ENCODE data around the gene CERS4. TPM values are rescaled to one million over a fixed set of nuclear protein-coding genes. Genes with fewer than 3 reads are reported as not detected.
"Not testable (repeated sequence)": the region's sequence is repeated elsewhere in the genome, so short reads cannot be mapped to it uniquely, and the experiment has no call there.

The CERS4 gene
- not detected in 2 replicates for total RNA-seq (2014; rRNA removed; shearing (Covaris generic))

- DNase-seq (ENCODE audit: low spot score): no peak
These were observed at the start of gene CERS4 for GRCh38 chr19:8208922-8209461. Gene CERS4 (plus strand): TSS chr19:8209370. CDS start chr19:8251077, 41,707 bp downstream.

GRCh38 chr19:8161135-8161646 is 48.0 kb upstream of the CERS4 start:
- no peak for DNase-seq (ENCODE audit: low spot score)

- DNase-seq (ENCODE audit: low spot score): no peak
These were observed 45.4 kb upstream of the CERS4 start for GRCh38 chr19:8163759-8164158.

- DNase-seq (ENCODE audit: low spot score): no peak
These were observed 41.2 kb upstream of the CERS4 start for GRCh38 chr19:8167985-8168384.

GRCh38 chr19:8168537-8168936 is 40.6 kb upstream of the CERS4 start:
- DNase-seq (ENCODE audit: low spot score): no peak

GRCh38 chr19:8174706-8175105 is 34.5 kb upstream of the CERS4 start:
- no peak for DNase-seq (ENCODE audit: low spot score)

GRCh38 chr19:8180018-8180417 is 29.2 kb upstream of the CERS4 start:
- DNase-seq (ENCODE audit: low spot score): no peak

GRCh38 chr19:8184274-8184673 is 24.9 kb upstream of the CERS4 start:
- no peak for DNase-seq (ENCODE audit: low spot score)

- DNase-seq (ENCODE audit: low spot score): no peak
These were observed 23.7 kb upstream of the CERS4 start for GRCh38 chr19:8185343-8186068.

- no peak for DNase-seq (ENCODE audit: low spot score)
These were observed 16.8 kb upstream of the CERS4 start for GRCh38 chr19:8192221-8192820.

- no peak for DNase-seq (ENCODE audit: low spot score)
These were observed 14.5 kb upstream of the CERS4 start for GRCh38 chr19:8194528-8195267.

- DNase-seq (ENCODE audit: low spot score): no peak
These were observed 12.8 kb upstream of the CERS4 start for GRCh38 chr19:8196271-8196927.

- not testable (repeated sequence) for DNase-seq (ENCODE audit: low spot score)
These were observed 5.7 kb upstream of the CERS4 start for GRCh38 chr19:8203288-8204120.

- no peak for DNase-seq (ENCODE audit: low spot score)
These were observed 4.2 kb upstream of the CERS4 start for GRCh38 chr19:8204961-8205360.

- no peak for DNase-seq (ENCODE audit: low spot score)
These were observed 2.8 kb upstream of the CERS4 start for GRCh38 chr19:8206147-8207087.

GRCh38 chr19:8207326-8207725 is 1.8 kb upstream of the CERS4 start:
- not testable (repeated sequence) for DNase-seq (ENCODE audit: low spot score)

GRCh38 chr19:8208119-8208921 is 850 bp upstream of the CERS4 start:
- DNase-seq (ENCODE audit: low spot score): no peak

All from HT-29 (cell line).